Myometrial cell (primary cell): ENCODE results near the gene WFIKKN2. TPM values are rescaled to one million over a fixed set of nuclear protein-coding genes. Genes with fewer than 3 reads are reported as not detected.

Experiments used
- total RNA-seq: library from RNA; depleted of rRNA; stranded (reverse); fragments of >200 nt; gene quantifications from 2 replicates; pipeline ENCODE4 v1.2.3, GENCODE V29; 2015

The WFIKKN2 gene
- total RNA-seq: not detected in 2 replicates

GRCh38 chr17:50835301-50836234 lies at the start of gene WFIKKN2:
WFIKKN2 (plus strand) TSS chr17:50835586; CDS start chr17:50835938, 352 bp downstream.

GRCh38 chr17:50866261-50866949 lies 31.0 kb downstream of the WFIKKN2 start, which contains the start of gene TOB1:
TOB1 (minus strand) TSS chr17:50866354; CDS start chr17:50864017, 2,337 bp downstream.

Other genes starting within 250 kb of the WFIKKN2 start
- 1.7 and 4.1 TPM in 2 replicates for gene ABCC3, start 200.7 kb upstream of the WFIKKN2 start, total RNA-seq
- 20.2 and 22.9 TPM in 2 replicates for gene ANKRD40, start 127.7 kb upstream of the WFIKKN2 start, total RNA-seq
- gene LUC7L3, start 116.0 kb upstream of the WFIKKN2 start, total RNA-seq: 16.7 and 39.2 TPM in 2 replicates
- not detected in 2 replicates for gene ANKRD40CL, start 68.1 kb upstream of the WFIKKN2 start, total RNA-seq
- 9.8 and 10.6 TPM in 2 replicates for gene TOB1, start 30.8 kb downstream of the WFIKKN2 start, total RNA-seq